Measurements from ENCODE around the gene ITGA2.
A peak's percentile ranks its signal among the peaks of the same experiment; 100 is the strongest.
"Not testable (repeated sequence)": the region's sequence is repeated elsewhere in the genome, so short reads cannot be mapped to it uniquely, and the experiment has no call there.

ITGA2 gene

DNA sequence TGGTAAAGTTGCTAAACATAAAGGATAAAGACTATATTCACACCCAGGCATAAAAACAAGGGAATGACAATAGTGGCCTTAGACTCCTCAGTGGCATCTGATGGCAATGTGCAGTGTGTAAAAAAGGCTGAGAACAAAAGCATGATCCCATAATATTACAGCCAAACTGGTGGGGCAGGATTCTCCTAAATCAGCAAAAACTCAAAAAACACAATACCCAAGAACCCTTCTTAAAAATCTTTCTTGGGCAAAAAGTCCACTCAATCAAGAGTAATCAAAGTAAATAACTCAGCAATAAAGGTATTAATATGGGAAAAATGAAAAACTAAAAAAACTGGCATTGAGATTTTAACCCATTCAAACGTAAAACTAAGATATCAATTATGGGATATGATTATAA, 122.0 kb downstream of the ITGA2 start:
- no peak overlapping the region for H3K4me3 ChIP-seq (replicated peaks; ENCODE audit: low read depth, low read length)
- TF ChIP-seq, protein P1, sequence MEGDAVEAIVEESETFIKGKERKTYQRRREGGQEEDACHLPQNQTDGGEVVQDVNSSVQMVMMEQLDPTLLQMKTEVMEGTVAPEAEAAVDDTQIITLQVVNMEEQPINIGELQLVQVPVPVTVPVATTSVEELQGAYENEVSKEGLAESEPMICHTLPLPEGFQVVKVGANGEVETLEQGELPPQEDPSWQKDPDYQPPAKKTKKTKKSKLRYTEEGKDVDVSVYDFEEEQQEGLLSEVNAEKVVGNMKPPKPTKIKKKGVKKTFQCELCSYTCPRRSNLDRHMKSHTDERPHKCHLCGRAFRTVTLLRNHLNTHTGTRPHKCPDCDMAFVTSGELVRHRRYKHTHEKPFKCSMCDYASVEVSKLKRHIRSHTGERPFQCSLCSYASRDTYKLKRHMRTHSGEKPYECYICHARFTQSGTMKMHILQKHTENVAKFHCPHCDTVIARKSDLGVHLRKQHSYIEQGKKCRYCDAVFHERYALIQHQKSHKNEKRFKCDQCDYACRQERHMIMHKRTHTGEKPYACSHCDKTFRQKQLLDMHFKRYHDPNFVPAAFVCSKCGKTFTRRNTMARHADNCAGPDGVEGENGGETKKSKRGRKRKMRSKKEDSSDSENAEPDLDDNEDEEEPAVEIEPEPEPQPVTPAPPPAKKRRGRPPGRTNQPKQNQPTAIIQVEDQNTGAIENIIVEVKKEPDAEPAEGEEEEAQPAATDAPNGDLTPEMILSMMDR (IDR thresholded peaks at IDR 0.05; ENCODE audit: low read length, missing control alignments): no peak
- no peak for DNase-seq (ENCODE audit: low read depth)

DNA sequence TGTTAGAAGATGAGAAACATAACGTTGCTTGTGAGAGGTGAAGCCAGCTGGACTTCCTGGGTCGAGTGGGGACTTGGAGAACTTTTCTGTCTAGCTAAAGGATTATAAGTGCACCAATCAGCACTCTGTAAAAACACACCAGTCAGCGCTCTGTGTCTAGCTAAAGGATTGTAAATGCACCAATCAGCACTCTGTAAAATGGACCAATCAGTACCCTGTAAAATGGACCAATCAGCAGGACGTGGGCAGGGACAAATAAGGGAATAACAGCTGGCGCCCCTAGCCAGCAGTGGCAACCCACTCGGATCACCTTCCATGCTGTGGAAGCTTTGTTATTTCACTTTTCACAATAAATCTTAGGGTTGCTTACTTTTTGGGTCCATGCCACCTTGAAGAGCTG, 123.2 kb downstream of the ITGA2 start:
- not testable (repeated sequence) for DNase-seq (ENCODE audit: low read depth); H3K4me3 ChIP-seq (replicated peaks; ENCODE audit: low read depth, low read length)

DNA sequence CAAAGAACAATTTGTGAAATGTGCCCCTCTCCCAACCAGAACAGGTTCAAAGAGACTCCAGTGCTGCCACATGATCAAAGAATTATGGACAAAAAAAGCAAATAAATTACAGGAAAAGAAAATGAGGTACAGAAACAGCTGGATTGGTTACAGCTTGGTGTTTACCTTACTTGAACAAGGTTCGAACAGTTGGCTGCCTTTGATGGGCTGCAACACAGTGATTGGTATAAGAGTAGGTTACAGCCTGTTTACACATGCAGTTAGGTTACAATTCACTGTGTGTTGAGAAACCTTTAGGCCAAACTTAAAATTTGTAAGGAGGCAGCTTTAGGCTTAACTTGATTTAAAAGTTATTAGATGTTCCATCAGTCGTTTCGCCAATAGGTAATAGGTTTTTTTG, 123.8 kb downstream of the ITGA2 start:
- DNase-seq (ENCODE audit: low read depth): no peak
- TF ChIP-seq, protein P1 (IDR thresholded peaks at IDR 0.05; ENCODE audit: low read length, missing control alignments): no peak
- H3K4me3 ChIP-seq (replicated peaks; ENCODE audit: low read depth, low read length): no peak overlapping the region

GRCh38 chr5:53113947-53114346, 124.8 kb downstream of the ITGA2 start:
- H3K4me3 ChIP-seq (replicated peaks; ENCODE audit: low read depth, low read length): no peak overlapping the region
- TF ChIP-seq, protein P1 (IDR thresholded peaks at IDR 0.05; ENCODE audit: low read length, missing control alignments): no peak
- no peak for DNase-seq (ENCODE audit: low read depth)

GRCh38 chr5:53114988-53115387, 125.8 kb downstream of the ITGA2 start:
- peak; percentile 57 for DNase-seq (ENCODE audit: low read depth)

GRCh38 chr5:53116597-53116996, 127.4 kb downstream of the ITGA2 start:
- no peak overlapping the region for H3K4me3 ChIP-seq (replicated peaks; ENCODE audit: low read depth, low read length)
- TF ChIP-seq, protein P1 (IDR thresholded peaks at IDR 0.05; ENCODE audit: low read length, missing control alignments): no peak
- no peak for DNase-seq (ENCODE audit: low read depth)

More at GRCh38 chr5:53114988-53115387, 125.8 kb downstream of the ITGA2 start:
- H3K4me3 ChIP-seq (replicated peaks; ENCODE audit: low read depth, low read length): no peak overlapping the region
- TF ChIP-seq, protein P1 (IDR thresholded peaks at IDR 0.05; ENCODE audit: low read length, missing control alignments): peak; percentile 47

DNA sequence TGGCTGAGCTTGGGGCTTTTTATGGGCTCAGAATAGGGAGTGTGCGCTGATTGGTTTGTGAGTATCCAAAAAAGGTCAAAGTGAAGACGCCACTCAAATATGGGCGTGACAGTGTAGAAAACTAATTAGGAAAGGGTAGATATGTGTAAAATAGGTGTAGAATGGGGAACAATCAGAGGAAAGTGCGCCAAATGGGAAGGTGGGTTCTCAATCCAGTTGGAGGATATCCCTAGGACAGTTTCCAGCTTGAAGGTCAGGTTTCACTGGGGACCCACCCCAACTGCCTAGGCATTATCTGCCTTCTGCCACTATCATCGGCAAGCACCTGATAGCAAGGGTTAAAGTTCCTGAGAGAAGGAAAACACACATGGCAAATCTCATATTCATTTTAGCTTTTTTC, 129.7 kb downstream of the ITGA2 start:
- TF ChIP-seq, protein P1 (IDR thresholded peaks at IDR 0.05; ENCODE audit: low read length, missing control alignments): no peak
- no peak for DNase-seq (ENCODE audit: low read depth)
- no peak overlapping the region for H3K4me3 ChIP-seq (replicated peaks; ENCODE audit: low read depth, low read length)

All from fibroblast of pulmonary artery (primary cell).